DMS 273 (cell line): ENCODE measurements around the gene LYPD1.

Experiments used
- DNase-seq: peaks from one replicate; lab custom pipeline; 2025; ENCODE audit not compliant: unreplicated experiment; lab: John Stamatoyannopoulos, UW

The LYPD1 gene

DNA sequence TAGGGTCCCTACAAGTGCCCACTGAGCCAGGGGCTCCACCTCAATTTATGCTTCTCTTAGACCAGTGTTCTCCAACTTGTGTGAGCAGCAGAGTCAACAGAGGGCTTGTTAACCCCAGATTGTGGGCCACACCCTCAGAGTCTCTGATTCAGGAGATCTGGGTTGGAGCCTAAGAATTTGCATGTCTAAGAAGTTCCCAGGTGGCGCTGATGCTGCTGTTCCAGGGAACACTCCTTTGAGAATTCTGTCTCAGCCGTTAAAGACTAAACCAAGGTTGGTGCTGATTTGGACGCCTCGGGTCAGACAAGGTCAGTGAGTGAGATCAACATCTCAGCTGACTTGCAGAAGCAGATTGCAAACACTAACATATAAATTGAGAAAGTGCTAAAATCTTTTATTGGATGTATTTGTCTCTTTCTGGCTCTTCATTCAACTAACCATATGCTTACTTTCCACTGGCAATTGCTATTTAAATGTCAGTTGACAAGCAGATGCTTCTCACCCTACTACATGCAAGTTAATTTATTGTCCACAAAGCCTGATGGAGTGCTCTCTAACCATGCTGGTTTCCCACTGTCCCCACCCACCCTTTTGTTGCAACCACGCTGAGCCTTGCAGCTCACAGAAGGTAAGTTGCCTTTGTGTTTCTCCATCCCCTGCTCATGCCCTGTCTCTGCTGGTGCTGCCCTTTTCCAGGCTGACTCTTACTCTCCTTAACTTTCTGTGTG is 31.5 kb downstream of the LYPD1 start:
- peak; percentile 17 for DNase-seq

GRCh38 chr2:132636346-132636745 is 33.7 kb downstream of the LYPD1 start:
- no peak for DNase-seq

- no peak for DNase-seq
These were observed 36.4 kb downstream of the LYPD1 start for GRCh38 chr2:132633635-132634034.

- DNase-seq, result no peak
These were observed 37.9 kb downstream of the LYPD1 start for GRCh38 chr2:132632000-132632649.

DNA sequence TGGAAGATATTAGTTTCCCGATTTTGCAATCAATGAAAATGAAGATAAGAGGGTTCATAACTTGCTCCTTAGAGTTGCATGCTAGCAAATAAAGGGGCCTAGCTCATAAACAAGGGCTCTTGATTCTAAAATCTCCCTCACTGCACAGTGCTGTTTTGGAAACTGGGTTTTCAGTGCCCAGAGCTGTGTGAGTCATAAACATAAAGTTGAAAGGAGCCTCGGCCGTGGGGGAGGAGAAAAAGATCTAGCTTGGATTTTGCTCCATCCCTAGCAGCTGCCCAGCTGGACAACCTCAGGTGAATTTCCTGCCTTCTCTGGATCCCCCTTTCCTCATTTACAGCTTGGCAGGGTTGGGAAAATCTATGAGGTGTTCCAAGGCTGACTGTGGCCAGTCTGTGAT is 42.5 kb downstream of the LYPD1 start:
- DNase-seq, result no peak

GRCh38 chr2:132623096-132623839 is 46.7 kb downstream of the LYPD1 start:
- no peak for DNase-seq

DNA sequence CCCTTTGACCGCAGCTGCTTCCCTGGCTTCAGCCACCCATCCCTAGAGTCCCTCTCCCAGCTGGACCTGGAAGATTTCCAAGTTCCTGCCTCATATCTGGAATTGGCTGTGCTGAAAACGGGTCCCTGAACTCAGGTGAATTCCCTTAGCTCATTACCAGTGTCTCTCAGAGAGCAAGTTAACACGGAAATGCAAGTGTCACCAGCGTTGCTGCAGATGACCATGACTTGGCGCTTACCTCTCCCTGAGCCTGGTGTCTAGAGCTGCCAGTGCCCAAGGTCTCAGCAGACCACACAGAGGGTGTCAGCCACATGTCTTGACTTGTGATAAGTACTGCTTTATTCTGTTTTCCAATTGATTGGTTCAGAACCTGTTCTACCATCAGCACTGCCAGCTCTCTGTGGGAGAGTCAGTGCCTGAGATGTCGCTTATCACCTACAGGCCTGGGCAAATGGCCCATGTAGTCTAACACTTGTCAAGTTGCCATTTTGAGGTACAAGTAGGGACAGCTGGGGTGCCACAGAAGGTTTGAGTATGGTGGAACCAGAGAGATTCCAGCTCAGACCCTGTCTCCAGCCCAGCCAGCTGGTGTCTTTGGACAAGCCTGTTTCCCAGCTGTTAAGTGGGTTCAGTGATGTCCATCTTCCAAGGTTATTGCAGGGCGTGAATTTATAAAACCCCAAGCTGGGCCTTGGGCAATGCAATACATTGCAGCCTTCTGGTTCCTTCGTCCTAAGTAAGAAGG is 48.7 kb downstream of the LYPD1 start:
- no peak for DNase-seq

- DNase-seq, result no peak
These were observed 49.9 kb downstream of the LYPD1 start for GRCh38 chr2:132620115-132620514.

DNA sequence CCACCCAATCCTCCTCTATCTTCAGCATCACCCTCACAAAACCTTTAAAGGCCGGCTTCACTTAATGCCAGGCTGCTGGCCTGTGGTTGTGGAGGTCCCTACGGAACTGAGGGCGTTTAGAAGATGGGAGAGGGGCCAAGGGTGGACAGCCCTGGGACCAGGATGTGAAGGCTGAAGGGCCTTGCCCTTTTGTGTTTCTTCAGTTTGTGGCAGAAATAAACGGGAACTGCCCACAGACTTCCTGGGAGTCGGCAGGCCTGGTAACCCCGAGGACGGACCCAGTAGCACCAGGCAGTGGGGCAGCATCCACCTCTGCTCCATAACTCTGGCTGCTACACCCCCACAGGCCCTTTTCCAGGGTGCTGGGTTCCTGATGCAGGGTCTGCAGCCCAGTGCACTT is 51.3 kb downstream of the LYPD1 start:
- DNase-seq, result no peak

GRCh38 chr2:132617989-132618388 is 52.0 kb downstream of the LYPD1 start:
- no peak for DNase-seq

- no peak for DNase-seq
These were observed 54.5 kb downstream of the LYPD1 start for GRCh38 chr2:132615329-132616085.

- DNase-seq, result no peak
These were observed 58.3 kb downstream of the LYPD1 start for GRCh38 chr2:132611719-132612118.

GRCh38 chr2:132609101-132609890 is 60.7 kb downstream of the LYPD1 start:
- no peak for DNase-seq

DNA sequence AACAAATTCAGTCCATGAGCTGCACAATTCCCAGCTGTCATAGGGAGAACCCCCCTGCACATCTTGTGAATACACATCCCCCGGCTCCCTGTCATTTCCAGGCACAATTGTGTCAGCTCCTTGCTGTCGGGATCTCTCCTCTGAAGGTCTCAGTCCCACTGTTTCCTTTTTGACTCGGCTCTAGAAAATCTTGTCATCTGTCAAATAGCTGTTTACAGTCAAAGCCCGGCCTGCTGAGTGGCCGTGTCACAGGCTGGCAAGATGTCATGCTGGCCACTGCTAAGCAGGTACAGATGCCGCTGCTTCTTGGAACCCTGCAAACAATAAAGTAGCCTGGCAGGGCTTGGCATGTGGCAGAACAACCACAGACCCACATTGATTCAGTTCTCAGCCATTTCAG is 61.7 kb downstream of the LYPD1 start:
- DNase-seq, result no peak

DNA sequence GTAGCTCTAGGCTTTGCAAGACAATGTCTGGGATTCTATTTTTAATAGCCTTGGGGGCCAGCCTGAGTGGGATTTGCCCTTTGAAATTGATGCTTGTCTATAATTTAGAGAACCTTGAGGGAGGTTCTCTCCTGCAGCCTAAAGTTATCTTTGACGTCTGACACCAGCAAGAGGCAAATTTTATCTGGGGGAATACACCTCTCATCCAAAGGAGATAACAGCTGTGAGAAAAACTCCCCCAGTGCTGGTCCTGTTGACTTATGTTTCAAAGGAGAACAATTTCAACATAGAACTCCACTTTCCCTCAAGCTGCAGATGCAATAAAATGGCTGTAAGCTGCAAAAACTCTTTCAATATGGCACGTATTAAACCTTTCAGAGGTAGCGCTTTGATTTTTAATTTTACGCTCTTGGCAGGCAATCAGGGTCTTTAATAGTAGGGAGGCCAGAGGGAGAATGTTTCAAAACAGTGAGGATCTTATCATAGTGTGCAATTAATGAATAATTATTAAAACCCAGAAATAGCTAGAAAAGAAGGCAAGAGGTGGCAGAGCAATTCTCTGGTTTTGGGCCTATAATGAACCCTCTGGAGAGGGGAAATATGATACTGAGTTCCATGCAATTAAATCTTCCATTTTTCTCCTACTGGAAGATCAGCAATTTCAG is 62.4 kb downstream of the LYPD1 start:
- DNase-seq, result no peak

DNA sequence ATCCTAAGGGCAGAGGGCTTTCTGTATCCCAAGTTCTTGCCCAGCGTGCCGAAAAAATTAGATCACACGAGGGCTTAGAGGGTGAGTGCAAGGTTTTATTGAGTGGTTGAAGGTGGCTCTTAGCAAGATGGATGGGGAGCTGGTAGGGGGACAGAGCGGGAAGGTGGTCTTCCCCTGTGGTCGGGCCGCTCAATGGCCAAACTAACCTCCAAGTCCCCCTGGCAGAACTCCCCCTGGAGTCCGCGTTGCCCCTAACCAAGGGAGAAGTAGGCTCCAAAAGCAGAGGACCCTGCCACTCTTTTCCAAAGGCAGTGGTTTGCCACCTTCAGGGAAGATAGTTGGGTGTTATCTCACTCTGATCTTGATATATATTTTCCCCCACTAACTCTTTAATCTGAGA is 63.4 kb downstream of the LYPD1 start:
- no peak for DNase-seq

GRCh38 chr2:132605236-132606180 is 64.5 kb downstream of the LYPD1 start:
- DNase-seq, result no peak

- DNase-seq, result no peak
These were observed 65.4 kb downstream of the LYPD1 start for GRCh38 chr2:132604561-132604960.
